HG03354 (cell line): Measurements from ENCODE around the gene SPDEF.

Experiments
- ATAC-seq: cut with Tn5 transposase; IDR thresholded peaks from one replicate; pipeline ENCODE4 v1.9.1; 2021; ENCODE audit warnings: mild to moderate bottlenecking; ENCODE audit not compliant: unreplicated experiment, poor library complexity, severe bottlenecking

SPDEF gene

GRCh38 chr6:34531580-34532201 lies 24.4 kb downstream of the SPDEF start:
- peak; percentile 79 for ATAC-seq

DNA sequence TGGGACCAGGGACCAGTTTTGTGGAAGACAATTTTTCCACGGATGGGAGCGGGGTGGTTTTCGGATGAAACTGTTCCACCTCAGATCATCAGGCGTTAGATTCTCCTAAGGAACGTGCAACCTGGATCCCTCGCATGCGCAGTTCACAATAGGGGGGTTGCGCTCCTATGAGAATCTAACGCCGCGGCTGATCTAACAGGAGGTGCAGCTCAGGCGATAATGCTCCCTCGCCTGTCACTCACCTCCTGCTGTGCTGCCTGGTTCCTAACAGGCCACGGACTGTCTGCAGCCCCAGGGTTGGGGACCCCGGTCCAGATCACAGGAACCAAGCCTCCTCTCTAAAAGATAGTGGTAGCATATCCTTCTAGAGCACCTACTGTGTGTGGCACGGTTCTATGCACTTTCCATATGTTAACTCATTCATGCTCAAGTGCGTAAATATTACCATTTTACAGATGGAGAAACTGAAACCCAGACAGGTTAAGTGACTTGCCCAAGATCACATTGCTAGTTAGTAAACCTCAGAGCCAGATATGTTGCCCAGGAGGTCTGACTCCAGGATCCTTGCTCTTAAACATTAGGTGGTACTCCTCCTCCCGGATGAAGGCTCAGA lies 25.3 kb downstream of the SPDEF start:
- ATAC-seq: no peak

GRCh38 chr6:34529665-34530327 lies 26.3 kb downstream of the SPDEF start:
- no peak for ATAC-seq

DNA sequence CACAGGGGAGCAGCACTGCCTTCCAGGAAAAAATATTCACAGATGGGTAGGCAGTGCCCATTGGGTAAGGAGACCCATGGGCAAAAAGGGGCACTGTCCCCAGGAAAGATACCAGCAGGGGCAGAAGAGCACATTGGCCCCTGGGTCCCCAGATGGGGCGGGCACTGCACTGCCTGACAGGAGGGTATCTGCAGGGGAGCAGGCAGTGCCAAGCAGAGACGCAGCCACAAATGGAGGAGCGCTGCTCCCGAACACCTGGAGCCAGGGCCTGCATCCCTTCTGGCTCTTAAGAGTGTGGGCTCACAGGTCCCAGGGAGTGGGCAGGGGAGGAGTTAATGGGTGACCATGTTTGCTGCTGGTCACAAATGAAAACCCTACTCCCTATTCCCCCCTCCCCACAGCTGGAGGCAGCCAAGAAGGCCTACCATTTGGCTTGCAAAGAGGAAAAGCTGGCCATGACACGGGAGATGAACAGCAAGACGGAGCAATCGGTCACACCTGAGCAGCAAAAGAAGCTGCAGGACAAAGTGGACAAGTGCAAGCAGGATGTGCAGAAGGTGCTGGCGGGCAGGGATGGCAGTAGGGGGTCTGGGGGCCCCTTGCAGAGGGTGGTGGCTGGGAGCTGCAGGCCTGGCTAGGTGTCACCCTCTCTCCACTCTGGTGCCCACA lies 27.0 kb downstream of the SPDEF start:
- no peak for ATAC-seq

DNA sequence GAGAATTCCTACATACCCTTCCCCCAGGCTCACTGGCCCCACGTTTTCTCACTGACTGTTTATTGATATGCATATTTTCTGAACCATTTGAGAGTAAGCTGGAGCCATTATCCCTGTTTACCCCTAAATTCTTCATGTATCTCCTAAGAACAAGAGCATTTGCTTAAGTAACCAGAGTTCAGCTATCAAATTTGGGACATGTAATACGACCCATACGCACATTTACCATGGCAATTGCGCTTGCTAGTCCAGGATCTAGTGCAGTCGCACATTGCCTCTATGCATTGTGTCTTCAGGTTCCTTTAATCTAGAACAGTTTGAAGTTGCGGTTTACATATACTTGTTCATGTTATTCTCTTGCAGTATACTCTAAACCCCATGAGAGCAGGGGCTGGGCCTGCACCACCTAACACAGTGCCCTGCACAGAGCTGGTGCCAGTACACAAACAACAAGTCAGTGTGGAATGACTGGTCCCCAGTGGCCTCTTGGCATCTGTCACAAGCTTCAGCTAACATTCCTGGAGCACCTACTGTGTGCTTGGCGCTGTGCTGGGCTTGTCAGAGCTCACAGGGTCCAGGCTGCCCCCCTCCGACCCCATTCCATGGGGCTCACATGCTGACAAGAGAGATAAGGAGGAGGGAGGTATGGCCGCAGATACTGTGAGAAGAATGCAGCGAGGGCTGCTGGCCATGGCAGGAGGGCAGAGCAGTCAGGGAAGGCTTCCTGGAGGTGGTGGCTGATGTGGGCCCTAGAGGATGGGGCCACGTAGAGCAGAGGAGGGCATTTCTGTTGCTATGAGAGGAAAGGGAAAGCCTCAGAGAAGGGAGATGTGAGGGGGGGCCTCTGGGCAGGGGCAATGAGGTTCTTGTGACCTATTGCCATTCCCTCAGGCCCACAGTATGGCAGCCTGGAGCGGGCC lies 28.1 kb downstream of the SPDEF start:
- ATAC-seq: no peak

- ATAC-seq: peak; percentile 66
These were observed 29.0 kb downstream of the SPDEF start for GRCh38 chr6:34526992-34527728.

DNA sequence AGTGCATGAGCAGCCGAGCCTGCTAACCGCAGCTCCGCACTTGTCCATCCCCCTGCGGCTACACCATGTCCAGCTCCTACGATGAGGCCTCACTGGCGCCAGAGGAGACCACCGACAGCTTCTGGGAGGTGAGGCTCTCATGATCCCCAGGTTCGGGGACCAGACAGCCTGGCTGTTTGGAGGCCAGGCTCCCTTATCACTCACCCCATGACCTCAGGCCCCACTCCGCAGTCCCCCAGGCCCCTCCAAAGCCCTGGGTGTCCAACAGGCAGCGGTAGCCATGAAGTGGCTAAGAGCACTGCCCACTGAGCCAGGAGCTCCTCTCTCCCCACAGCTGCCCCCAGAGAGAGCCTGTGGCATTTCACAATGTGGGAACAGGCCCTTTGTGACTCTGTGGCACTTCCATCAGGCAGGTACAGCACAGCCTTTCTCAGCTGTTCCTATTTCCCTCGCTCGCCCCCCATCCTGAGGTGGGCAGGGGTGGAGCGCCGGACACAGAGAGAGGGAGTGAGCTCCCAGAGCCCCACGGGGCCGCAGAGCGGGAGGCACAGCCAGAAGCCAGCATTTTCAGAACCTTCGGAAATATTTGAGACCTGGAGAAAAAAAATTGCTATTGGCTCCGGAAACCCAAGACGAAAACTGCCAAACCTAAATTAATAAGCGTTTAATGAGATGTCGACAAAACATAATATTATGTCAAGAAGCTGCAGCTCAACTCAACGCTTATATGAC lies 29.7 kb downstream of the SPDEF start:
- ATAC-seq: no peak

DNA sequence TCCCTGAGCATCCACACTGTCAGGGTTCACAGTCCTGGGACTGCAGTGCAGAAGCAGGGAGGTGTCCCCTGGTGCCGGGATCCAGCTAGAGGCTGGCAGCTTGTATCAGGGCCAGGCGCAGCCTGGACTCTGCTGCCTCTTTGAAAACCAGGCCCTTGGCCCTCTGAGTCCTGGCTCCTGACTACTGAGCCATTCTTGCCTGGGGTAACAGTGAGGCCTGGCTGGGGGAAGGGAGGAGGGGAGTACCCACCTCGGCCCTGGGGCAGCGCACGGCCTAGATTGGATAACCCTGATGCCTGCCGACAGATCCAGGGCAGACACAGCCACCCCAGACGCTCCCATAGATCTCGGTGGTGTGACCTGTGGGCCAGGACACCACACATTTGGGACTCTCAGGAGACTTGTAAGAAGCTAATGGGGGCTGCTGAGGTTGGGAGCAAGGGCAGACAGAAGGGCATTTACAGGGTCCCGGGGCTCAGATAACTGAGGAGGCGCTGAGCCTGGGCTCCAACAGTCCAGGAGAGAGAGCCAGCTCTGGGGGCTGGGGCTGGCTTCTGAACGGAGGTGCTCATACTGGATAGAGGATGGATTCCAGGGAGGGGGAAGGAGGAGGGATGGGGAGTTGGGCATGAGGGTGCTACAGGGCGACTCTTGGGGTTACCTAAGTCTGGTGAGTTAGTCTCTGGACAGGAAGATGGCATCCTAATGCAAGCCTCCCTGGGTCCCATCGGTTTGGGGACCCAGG lies 30.5 kb downstream of the SPDEF start:
- ATAC-seq: no peak

DNA sequence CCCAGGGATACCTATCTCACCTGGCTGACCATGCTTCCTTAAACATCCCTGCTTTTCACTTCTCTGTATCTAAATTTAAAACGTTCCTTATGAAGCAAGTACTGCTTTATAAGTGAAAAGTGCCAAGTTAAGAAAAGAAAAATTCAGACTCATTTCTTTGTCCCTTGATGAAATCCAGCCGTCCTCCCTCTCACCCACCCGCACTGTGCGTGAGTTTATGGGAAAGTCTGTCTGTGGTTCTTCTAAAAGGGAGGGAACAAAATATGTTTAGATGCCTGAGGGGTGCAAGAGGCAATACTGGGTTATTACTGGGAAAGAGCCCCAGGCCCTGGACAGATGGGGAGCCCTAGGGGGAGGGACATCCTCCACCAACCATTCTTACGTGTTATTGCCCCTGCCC lies 31.2 kb downstream of the SPDEF start:
- ATAC-seq: no peak

DNA sequence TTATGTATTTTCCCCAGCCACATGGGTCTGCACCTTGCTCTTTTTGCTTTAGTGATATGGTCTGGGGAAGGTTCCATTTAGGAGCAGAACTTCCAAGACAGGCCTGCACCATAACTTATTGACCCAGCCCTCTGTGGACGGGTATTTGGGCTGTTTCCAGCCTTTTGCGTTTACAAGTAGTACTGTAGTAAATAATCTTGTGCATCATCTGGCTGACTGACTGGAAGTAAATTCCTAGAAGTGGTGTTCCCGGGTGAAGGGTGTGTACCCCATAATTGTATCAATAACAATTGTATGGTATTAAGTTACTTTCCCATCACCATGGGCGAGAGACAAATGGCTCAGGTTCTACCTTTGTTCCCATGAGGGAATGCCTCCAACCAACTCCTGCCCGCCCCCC lies 31.6 kb downstream of the SPDEF start:
- ATAC-seq: no peak

GRCh38 chr6:34523441-34524206 lies 32.5 kb downstream of the SPDEF start:
- no peak for ATAC-seq

DNA sequence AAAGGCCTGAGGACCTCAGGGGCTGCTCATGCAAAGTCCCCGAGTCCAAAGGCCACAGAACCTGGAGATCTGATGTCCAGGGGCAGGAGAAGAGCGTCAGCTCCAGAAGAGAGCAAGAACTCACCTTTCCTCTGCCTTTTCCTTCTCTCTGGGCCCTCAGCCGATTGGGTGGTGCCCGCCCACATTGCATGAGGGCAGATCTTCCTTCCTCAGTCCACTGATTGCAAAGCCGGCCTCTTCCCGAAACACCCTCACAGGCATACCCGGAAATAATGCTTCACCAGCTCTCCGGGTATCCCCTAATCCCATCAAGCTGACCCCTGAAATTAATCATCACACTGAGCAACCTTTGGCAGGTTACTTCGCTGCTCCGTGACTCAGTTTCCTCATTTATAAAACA lies 33.4 kb downstream of the SPDEF start:
- no peak for ATAC-seq

DNA sequence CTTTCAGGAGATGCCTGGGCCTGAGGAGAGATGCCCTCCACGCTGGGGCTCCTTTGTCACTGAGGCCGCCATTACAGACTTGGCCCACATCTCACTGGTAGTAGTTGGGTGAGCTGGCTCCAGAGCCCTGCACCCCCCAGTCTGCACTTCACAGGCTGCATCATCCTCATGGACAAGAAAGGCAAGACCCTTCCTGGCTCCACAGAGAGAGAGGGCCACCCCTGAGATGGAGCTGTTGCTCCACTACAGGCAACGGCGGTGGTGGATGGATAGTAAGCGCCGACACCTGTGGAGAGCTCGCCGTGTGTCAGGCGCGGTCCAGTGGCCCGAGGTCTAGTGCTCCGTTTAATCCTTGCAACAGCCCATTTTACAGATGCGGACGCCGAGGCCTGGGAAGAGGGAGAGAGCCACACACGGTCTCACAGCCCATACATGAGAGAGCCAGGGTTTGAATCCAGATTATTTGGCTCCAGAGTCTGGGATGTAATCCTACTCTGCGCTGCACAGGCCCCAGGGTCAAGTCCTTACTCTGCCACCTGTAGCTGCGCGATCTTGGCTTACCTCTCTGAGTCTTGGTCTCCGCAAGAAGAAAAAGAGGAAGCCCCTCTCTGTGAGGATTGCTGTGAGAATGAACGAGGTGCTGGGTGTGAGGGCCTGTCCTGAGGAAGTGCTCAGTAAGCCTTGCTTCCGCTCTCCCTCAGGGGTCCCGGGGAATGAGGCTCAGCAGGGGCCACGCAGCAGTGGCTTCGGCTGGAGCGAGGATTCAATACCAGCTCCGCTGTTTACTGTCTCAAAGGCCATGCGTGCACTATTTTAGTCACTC lies 34.5 kb downstream of the SPDEF start:
- ATAC-seq: no peak

- ATAC-seq: no peak
These were observed 35.3 kb downstream of the SPDEF start for GRCh38 chr6:34520645-34521462.

GRCh38 chr6:34519971-34520644 lies 36.0 kb downstream of the SPDEF start:
- ATAC-seq: no peak
